Colonic mucosa (tissue), 4 donors: Measurements from ENCODE around the gene MAP3K2. TPM values are rescaled to one million over a fixed set of nuclear protein-coding genes. Genes with fewer than 3 reads are reported as not detected.

Source experiments
- DNase-seq: peaks from one replicate; pipeline ENCODE4 v3.0.0-alpha.2; 2020
- H3K27ac ChIP-seq: fragments of 200-600 bp; one replicate; pipeline ENCODE4 v1.8.0; 2021
- H3K27me3 ChIP-seq: fragments of 200-600 bp; one replicate; pipeline ENCODE4 v1.8.0; 2021
- H3K36me3 ChIP-seq: fragments of 200-600 bp; one replicate; pipeline ENCODE4 v1.8.0; 2021
- H3K4me1 ChIP-seq: fragments of 200-600 bp; one replicate; pipeline ENCODE4 v1.8.0; 2021; ENCODE audit warnings: mild to moderate bottlenecking
- H3K4me3 ChIP-seq: fragments of 200-600 bp; one replicate; pipeline ENCODE4 v1.8.0; 2021
- H3K9ac ChIP-seq, 2 donors: one replicate each; pipeline ENCODE4 v1.7.0; 2013; ENCODE audit warnings: control low read depth in 2 of 2, low read depth in 2 of 2, low read length in 2 of 2
- H3K9me3 ChIP-seq: fragments of 200-600 bp; one replicate; pipeline ENCODE4 v1.8.0; 2021
- intact Hi-C: fragments of 100-400 bp; cut with DNase I; formaldehyde crosslinking; loops from one replicate; pipeline ENCODE4 v1.14.1; 2022
- total RNA-seq, 2 donors: library from RNA; stranded (reverse); fragmentation: NEBNext Ultra II Directional in 1 of 2; extraction: Animal tissue kit (Norgen Biotek cat#: 25700) in 1 of 2; gene quantifications; one replicate each; pipeline ENCODE4 v1.2.1, GENCODE V29; 2021
- TF ChIP-seq, protein P1 (sequence below): fragments of 200-600 bp; IDR thresholded peaks from one replicate; pipeline ENCODE4 v1.8.0; 2022; ENCODE audit warnings: antibody characterized with exemption, mild to moderate bottlenecking
- donor health status: healthy.
- donor health status: DM: no; HTN: no; CAD: no.
- donor health status: DM: no; HTN: no; CAD: no.

Gene MAP3K2
- total RNA-seq, 2 donors from 2014 or later, result 53.8 to 76.0 TPM

- no peak for DNase-seq
- H3K4me1 ChIP-seq, result no peaks in the 10 kb centered on the region
- no peak overlapping the region for H3K27ac ChIP-seq
- H3K36me3 ChIP-seq, result peaks cover 10% of the 10 kb centered on the region
- H3K27me3 ChIP-seq, result no peaks in the 10 kb centered on the region
- intact Hi-C loops, result no loop called here
- no peak overlapping the region for H3K4me3 ChIP-seq
- H3K9me3 ChIP-seq, result no peaks in the 10 kb centered on the region
- TF ChIP-seq, protein P1, sequence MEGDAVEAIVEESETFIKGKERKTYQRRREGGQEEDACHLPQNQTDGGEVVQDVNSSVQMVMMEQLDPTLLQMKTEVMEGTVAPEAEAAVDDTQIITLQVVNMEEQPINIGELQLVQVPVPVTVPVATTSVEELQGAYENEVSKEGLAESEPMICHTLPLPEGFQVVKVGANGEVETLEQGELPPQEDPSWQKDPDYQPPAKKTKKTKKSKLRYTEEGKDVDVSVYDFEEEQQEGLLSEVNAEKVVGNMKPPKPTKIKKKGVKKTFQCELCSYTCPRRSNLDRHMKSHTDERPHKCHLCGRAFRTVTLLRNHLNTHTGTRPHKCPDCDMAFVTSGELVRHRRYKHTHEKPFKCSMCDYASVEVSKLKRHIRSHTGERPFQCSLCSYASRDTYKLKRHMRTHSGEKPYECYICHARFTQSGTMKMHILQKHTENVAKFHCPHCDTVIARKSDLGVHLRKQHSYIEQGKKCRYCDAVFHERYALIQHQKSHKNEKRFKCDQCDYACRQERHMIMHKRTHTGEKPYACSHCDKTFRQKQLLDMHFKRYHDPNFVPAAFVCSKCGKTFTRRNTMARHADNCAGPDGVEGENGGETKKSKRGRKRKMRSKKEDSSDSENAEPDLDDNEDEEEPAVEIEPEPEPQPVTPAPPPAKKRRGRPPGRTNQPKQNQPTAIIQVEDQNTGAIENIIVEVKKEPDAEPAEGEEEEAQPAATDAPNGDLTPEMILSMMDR, result no peak
- H3K9ac ChIP-seq, result no peak overlapping the region
These were observed 125.9 kb downstream of the MAP3K2 start for GRCh38 chr2:127261804-127262406.

GRCh38 chr2:127259355-127259754 lies 128.4 kb downstream of the MAP3K2 start:
- no peaks in the 10 kb centered on the region for H3K27me3 ChIP-seq
- H3K9me3 ChIP-seq, result no peaks in the 10 kb centered on the region
- peaks cover 10% of the 10 kb centered on the region for H3K36me3 ChIP-seq
- no peak overlapping the region for H3K9ac ChIP-seq
- intact Hi-C loops, result no loop called here
- DNase-seq, result no peak
- H3K27ac ChIP-seq, result no peak overlapping the region
- TF ChIP-seq, protein P1, result no peak
- H3K4me3 ChIP-seq, result no peak overlapping the region
- H3K4me1 ChIP-seq, result no peaks in the 10 kb centered on the region

- Histone ChIP-seq H3K9ac (no peak overlapping the region), H3K27me3 (no peaks in the 10 kb centered on the region), H3K4me1 (no peaks in the 10 kb centered on the region), H3K9me3 (no peaks in the 10 kb centered on the region), H3K36me3 (peaks cover 10% of the 10 kb centered on the region), H3K27ac (no peak overlapping the region), H3K4me3 (no peak overlapping the region)
- no peak for DNase-seq
- TF ChIP-seq, protein P1, result no peak
- intact Hi-C loops, result no loop called here
These were observed 130.9 kb downstream of the MAP3K2 start for GRCh38 chr2:127256866-127257265.

GRCh38 chr2:127256381-127256780 lies 131.4 kb downstream of the MAP3K2 start:
- Histone ChIP-seq H3K4me1 (no peaks in the 10 kb centered on the region), H3K9me3 (no peaks in the 10 kb centered on the region), H3K9ac (no peak overlapping the region), H3K4me3 (no peak overlapping the region), H3K36me3 (peaks cover 10% of the 10 kb centered on the region), H3K27me3 (no peaks in the 10 kb centered on the region), H3K27ac (no peak overlapping the region)
- TF ChIP-seq, protein P1, result no peak
- DNase-seq, result no peak
- intact Hi-C loops, result no loop called here

DNA sequence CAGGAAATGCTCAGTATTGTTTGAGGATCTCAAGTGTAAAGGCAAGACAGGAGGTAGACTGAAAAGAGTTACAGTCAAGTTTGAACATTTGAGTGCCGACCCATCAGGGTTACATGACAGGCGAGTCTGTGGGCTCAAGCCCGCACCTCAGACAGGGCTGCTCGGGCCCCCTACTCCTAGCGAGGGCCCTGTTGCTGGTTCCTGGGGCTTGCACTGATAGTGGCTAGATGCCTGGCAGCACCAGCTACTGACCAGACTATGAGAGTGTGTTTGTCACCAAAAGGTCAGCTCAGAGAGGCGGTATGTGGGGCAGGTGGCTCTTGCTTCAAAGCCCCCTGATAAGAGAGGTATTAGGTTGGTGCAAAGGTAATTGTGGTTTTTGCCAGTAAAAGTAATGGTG lies 132.1 kb downstream of the MAP3K2 start:
- peaks cover 5% of the 10 kb centered on the region for H3K36me3 ChIP-seq
- no peak overlapping the region for H3K4me3 ChIP-seq
- TF ChIP-seq, protein P1, result no peak
- intact Hi-C loops, result no loop called here
- H3K4me1 ChIP-seq, result no peaks in the 10 kb centered on the region
- H3K27ac ChIP-seq, result no peak overlapping the region
- no peak overlapping the region for H3K9ac ChIP-seq
- no peak for DNase-seq
- no peaks in the 10 kb centered on the region for H3K9me3 ChIP-seq
- H3K27me3 ChIP-seq, result no peaks in the 10 kb centered on the region
